GM19043 (cell line): ENCODE measurements around the gene FALEC.
A peak's percentile ranks its signal among the peaks of the same experiment; 100 is the strongest.

Source experiments
- ATAC-seq: cut with Tn5 transposase; IDR thresholded peaks from one replicate; pipeline ENCODE4 v1.9.1; 2021; ENCODE audit warnings: low read depth; ENCODE audit not compliant: unreplicated experiment

Gene FALEC

DNA sequence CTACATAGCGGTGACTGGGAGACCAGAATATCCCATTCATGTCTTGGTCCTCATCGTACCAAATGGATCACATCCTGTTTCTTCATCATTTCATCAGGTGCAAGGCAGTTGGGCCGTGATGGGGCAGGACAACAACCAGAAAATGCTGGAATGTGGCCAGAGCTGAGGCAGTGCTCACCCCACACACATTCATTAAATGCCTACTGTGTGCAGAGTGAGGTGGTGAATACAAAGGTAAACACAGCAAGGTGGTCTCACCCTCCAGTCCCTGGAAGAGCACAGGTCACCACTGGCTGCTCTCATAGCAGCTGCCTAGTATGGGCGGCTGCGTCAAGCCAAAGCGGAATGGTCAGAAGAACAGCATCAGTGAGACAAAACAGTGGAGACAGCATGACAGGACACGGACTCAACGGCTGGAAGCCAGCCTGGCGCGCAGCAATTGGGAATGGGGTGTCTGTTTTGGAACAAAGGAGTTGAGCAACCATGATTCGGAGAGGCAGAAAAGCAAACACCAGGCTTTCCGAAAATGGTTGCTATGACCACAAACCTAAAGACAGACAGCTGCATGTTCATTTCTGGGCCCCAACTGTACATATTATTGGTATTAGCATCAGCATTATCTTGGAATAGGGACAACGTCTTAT lies 28.1 kb downstream of the FALEC start:
- ATAC-seq = no peak

DNA sequence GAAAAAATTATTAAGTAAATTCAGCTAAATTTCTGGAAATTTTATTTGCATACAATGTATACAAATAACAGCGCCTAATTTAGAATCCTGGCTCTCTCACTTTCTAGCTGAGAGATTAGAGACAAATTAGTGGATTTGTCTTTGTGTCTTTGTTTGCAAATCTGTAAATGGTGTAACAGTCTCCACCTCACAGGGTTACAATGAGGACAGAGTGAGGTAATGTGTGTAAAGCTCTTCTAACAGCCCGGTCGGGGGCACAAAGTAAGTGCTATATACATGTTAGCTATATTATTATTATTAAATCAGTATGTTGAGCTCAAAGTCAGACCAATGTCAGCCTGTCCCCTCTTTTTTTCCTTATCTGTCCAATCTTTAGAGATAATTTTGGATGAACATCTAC lies 28.7 kb downstream of the FALEC start:
- no peak for ATAC-seq

DNA sequence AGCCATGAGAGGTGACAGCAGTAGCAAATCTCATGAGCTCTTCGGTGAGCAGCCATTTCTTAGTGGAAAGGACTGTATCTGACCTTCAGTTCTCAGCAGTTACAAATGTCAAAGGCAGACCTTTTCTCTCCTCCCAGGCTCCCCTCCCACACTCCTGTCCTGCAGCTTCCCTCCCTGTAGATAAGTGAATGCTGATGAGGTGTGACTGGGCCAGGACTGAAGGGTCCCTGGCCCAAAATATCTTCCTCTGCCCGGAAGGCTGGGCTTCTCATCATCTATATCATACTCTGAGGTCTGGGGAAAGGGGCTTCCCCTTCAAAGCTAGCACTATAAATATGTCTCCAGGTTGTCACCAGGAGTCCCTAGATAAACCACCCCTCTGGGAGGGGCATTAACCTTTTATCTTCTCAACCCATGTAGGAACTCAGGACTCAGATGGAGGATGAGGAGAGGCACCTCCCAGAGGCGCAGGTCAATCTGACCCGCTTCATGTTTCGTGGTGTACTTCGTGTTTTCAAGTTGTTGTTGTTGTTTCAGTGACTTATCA lies 30.0 kb downstream of the FALEC start:
- no peak for ATAC-seq

DNA sequence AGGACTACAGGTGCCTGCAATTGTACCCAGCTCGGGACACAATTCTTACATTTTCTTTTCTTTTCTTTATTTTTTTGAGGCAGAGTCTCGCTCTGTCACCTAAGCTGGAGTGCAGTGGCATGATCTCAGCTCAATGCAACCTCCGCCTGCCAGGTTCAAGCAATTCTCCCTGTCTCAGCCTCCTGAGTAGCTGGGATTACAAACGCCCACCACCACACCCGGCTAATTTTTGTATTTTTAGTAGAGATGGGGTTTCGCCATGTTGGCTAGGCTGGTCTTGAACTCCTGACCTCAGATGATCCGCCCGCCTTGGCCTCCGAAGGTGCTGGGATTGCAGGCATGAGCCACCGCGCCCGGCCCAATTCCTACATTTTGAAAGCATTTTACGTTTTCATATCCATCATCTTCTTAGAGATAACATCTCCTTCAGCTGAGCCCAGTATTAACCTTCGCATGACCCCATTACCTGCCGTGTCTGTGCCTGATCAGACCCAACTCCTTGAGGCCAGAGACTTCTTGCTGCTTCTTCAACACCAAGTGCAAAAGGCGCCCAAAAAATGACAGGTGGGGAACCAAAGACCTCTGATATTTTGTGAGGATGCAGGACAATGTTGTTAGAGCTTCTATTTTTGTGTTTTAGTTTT lies 30.9 kb downstream of the FALEC start:
- no peak for ATAC-seq

DNA sequence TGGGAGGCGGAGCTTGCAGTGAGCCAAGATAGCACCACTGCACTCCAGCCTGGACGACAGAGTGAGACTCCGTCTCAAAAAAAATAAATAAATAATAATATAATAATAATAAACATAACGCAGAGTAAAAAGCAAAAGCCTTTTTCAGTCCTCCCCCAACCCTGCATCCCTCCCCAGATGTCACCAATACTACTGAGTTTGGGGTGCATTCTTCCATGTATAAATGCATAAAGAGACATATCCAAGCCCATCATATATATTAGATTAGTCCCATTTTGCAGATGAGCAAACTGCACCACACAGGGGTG lies 32.7 kb downstream of the FALEC start:
- no peak for ATAC-seq

DNA sequence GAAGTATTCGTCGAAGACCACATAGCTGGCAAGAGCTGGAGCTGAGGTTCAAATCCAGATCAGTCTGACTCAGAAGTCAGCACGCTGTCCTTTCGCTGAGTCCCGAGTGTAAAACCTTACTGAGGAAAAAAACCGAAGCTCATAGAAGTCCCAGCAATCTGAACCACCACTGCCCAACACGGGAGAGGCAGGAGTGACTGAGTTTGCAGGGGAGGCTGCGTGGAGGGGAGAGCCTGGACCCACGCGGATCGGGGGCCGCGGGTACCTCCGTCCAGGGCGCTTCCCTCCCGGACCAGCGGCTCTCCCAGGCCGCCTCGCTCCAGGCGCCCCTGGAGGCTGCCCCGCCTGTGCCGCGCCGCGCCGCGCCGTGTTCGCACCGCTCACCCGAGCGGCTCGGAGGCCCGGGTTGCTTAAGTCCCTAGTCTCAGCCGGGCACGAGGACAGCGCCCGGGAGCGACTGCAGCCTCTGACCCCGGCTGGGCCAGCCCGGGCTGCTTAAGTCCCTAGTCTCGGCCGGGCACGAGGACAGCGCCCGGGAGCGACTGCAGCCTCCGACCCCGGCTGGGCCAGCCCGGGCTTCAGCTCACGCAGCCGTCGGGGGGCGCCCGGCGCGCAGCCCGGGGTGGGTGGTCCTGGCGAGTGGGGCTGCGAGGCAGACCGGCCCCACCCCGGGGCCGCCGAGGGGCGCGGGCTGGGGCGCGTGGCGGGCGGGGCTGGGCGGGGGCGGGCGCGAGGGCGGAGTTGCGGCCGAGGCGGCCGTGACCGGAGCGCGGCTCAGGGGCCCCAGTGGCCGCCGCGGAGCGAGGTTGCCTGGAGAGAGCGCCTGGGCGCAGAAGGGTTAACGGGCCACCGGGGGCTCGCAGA lies 33.3 kb downstream of the FALEC start, which contains the start of gene ADAMTSL4:
ADAMTSL4 (plus strand) TSS at position 777 of the 864 bp plus-strand sequence. CDS start 2,881 bp downstream, outside the sequence.
- ATAC-seq = peak; percentile 51

DNA sequence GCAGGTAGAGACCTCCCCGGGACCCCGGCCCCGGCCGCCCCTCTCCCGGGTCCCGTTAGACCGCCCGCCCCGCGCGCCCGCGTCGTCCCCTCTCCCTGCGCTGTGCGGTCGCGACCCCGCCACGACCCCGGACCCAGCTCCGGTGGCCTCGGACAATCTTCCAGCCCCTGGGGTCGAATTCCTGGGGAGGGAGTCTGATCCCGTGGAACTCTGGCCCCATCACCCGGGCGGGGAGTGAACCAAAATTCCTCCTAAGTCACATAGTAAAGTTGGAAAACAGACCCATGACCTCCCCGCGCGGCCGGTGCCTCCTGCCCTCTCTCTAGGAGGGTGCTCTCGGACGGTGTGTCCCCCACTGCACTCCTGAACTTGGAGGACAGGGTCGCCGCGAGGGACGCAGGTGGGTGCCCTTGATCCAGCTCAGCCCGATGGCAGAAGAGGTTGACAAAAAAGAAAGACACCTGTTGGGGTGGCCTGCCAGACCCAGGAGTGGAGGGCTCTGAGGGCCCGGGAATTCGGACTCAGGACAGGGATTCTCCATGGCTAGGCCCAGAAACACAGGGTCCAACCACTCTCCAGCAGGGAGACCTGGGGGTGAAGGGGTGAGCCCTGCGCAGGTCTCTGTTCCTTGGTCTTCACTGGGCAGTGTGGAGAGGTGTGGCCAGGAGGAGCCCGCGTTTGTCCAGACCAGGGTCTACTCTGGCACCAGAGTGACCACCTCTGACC lies 34.1 kb downstream of the FALEC start:
- ATAC-seq = no peak

DNA sequence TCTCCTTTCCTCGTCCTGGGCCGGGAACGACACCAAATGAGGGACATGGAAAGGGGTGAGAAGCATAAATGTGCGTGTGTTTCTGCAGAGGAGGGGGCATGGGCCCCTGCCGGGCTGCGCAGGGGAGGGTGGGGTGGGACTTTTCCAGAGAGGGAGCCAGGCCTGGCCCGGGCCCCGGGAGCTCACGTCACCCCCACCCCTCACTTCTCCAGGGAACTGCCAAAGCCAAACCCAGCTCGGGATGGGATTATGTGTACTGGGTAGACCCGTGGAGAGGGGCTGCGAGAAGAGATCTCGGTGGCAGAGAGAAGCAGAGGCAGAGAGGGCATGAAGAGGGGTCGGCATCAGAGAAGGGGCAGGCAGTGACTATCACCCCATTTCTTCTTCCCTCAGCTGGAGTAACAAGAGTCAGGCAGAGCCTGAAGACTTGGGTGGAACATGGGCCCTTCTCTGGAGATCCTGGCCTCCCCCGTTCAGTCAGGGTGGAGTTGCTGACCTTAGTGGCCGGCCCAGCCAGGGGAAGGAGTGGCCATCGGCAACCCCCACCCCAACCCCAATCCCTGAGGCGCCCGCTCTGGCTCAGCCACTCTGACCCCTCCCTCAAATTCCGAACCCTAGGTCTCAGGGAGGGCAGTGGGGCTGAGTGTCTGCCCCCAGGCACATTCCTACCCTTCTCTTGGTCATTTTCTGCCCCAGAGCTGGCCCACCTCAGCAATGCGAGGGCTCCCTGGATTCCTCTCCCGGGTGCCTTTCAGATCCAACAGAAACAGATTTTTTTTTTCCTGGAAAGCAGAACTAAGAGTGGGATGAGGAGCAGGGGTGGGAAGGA lies 34.9 kb downstream of the FALEC start:
- no peak for ATAC-seq

DNA sequence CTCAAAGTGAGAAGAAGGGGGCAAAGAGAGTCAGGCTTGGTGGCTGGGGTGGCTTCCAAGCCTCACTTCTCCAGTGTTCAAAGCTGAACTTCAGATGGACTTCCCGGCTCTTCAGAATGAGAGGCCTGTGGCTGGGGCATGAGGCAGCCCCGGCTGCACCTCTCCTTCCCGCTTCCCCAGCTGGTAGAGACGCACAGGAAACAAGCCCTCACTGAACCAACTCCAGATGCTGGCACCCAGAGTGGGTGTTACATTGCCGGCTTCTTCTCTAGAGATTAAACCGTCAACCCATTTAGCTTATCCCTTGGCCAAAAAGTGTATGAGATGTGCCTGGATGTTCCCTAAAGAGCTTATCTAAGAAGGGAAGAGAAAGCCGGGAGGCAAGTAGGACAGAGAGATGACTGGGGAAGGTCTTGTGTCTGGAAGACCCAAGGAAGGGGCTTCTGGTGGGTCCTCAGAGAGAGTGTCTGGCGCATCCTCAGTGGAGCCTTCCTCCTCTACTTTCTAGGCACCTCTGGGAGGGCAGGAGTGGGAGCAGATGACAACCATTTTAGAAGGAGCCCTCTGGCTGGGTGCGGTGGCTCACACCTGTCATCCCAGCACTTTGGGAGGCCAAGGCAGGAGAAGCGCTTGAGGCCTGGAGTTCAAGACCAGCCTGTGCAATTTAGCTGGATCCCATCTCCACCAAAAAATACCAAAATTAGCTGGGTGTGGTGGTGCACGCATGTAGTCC lies 35.7 kb downstream of the FALEC start:
- no peak for ATAC-seq

DNA sequence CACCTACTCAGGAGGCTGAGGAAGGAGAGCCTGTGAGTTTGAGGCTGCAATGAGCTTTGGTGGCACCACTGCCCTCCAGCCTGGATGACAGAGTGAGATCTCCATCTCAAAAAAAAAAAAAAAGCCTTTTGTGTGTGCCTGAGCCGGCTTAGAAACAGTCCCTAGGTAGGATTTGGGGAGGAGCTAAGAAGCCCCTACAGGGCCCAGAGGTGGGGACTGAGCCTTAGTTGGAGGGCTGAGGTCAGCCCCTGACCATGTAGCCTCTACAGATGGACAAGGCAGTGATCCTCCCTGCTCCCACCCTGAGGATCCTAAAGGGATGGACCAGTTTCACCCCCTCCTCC lies 36.2 kb downstream of the FALEC start:
- ATAC-seq = no peak

DNA sequence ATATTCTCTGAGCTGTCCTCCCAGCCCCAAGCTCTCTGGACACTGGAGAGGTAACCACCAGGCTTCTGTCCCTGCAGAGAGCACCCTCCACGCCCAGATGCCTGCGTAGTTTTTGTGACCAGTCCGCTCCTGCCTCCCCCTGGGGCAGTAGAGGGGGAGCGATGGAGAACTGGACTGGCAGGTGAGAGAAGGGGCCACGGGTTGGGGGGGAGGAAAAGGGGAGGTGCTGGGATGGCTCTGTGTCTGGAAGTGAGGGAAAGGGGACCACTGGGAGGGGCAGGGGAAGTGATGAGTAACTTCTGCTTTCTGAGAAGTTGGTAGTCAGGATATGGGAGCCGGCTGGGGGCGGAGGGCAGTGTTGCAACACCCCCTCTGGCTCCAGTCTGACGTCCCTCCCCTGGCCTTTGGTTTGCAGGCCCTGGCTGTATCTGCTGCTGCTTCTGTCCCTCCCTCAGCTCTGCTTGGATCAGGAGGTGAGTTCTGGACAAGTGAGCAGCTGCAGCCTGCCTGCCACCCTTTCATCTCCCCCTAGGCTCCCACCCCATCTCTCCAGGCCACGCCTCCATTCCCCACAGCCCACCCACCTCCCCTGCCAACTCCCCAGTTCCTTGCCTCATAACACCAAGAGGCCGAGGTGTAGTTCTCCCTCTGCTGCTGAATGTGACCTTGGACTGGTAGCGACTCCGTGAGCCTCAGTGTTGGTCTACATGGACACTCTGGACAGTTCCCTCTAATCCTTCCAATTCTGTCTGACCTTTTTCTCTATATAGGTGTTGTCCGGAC lies 36.8 kb downstream of the FALEC start:
- no peak for ATAC-seq

DNA sequence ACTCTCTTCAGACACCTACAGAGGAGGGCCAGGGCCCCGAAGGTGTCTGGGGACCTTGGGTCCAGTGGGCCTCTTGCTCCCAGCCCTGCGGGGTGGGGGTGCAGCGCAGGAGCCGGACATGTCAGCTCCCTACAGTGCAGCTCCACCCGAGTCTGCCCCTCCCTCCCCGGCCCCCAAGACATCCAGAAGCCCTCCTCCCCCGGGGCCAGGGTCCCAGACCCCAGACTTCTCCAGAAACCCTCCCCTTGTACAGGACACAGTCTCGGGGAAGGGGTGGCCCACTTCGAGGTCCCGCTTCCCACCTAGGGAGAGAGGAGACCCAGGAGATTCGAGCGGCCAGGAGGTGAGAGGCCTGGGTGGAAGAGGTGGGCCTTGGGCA lies 37.3 kb downstream of the FALEC start:
- no peak for ATAC-seq

DNA sequence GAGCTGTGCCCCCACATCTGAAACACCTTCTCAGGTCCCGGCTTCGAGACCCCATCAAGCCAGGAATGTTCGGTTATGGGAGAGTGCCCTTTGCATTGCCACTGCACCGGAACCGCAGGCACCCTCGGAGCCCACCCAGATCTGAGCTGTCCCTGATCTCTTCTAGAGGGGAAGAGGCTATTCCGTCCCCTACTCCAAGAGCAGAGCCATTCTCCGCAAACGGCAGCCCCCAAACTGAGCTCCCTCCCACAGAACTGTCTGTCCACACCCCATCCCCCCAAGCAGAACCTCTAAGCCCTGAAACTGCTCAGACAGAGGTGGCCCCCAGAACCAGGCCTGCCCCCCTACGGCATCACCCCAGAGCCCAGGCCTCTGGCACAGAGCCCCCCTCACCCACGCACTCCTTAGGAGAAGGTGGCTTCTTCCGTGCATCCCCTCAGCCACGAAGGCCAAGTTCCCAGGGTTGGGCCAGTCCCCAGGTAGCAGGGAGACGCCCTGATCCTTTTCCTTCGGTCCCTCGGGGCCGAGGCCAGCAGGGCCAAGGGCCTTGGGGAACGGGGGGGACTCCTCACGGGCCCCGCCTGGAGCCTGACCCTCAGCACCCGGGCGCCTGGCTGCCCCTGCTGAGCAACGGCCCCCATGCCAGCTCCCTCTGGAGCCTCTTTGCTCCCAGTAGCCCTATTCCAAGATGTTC lies 38.0 kb downstream of the FALEC start:
- ATAC-seq = no peak

DNA sequence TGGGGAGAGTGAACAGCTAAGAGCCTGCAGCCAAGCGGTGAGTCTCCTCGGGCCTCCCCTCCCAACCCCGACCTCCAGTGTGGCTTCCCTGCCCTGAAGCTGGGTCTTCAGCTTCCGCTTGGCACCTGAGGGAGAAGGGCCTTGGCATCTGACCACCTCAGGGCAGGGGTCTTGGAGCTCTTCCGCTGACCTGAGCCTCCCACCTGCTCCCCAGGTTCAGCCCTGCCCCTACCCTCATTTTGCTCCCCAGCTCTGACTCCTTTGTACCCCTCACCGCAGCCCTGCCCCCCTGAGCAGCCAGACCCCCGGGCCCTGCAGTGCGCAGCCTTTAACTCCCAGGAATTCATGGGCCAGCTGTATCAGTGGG lies 38.5 kb downstream of the FALEC start:
- ATAC-seq = no peak

DNA sequence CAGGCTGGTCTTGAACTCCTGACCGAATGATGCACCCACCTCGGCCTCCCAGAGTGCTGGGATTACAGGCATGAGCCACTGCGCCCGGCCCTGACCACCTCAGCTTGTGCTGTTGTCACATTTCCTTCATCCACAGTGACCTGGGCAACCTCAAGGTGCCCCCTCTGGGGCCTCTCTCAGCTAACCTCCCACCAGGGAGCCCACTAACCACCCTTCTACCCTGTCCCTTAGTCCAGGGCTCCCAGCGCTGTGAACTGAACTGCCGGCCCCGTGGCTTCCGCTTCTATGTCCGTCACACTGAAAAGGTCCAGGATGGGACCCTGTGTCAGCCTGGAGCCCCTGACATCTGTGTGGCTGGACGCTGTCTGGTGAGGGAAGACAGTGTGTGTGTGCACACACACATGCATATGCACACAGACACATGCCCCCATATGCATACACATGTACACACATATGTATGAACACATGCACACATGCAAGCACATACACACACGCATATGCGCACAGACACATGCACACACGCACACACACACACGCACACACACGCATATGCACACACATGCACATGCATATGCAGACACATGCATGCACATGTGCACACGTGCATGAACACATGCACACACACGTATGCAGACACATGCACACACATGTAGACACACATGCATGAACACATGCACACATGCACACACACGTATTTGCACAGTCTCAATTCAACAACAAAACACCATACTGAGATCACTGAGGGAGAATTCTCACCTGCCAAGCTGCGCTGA lies 39.8 kb downstream of the FALEC start:
- ATAC-seq = no peak

DNA sequence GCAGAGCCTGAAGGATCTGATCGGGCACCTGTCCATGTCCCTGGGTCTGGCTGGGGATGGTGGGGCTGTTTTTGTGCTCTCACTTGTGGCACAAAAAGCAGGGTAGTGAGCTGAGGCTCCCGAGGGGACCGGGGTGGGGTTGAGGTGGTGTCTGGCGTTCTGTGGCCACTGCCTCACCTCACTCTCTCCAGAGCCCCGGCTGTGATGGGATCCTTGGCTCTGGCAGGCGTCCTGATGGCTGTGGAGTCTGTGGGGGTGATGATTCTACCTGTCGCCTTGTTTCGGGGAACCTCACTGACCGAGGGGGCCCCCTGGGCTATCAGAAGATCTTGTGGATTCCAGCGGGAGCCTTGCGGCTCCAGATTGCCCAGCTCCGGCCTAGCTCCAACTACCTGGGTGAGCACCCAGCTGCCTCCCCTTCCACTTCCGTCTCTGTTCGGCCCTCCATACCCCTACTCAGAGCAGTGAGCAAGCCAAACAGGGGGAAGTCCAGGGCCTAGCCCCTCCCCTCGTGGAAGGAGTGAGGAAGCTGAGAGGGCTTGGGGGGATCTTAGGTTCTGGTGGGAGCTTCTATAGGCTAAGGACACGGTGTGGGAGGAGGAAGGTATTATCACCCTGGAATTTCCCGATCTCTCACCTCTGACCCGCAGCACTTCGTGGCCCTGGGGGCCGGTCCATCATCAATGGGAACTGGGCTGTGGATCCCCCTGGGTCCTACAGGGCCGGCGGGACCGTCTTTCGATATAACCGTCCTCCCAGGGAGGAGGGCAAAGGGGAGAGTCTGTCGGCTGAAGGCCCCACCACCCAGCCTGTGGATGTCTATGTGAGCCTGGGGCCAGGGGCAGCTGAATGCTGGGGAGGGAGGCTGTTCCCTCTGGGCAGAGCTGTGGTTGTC lies 40.7 kb downstream of the FALEC start:
- no peak for ATAC-seq
